ENCODE data around the gene TCERG1L.

GRCh38 chr10:131053192-131053591 is 258.3 kb downstream of the TCERG1L start:
- TF ChIP-seq CTCF (IDR thresholded peaks at IDR 0.05), result no peak
- TF ChIP-seq POLR2A (IDR thresholded peaks at IDR 0.05), result no peak
